ENCODE measurements around the gene CARHSP1.

CARHSP1 gene

GRCh38 chr16:8861563-8862308 is 7.1 kb downstream of the CARHSP1 start:
- no peak overlapping the region for H3K4me3 Mint-ChIP-seq
- H3K4me1 Mint-ChIP-seq = peaks cover 44 to 71% of the 10 kb centered on the region in 2 donors
- no peaks in the 10 kb centered on the region for H3K27me3 Mint-ChIP-seq
- no peaks in the 10 kb centered on the region for H3K9me3 Mint-ChIP-seq
- peak overlapping the region; percentile 69 for H3K27ac Mint-ChIP-seq
- ATAC-seq (replicated peaks) (no peak), DNase-seq (no peak)
- H3K36me3 Mint-ChIP-seq = peaks cover 29 to 47% of the 10 kb centered on the region in 2 donors

- no peaks in the 10 kb centered on the region for H3K27me3 Mint-ChIP-seq
- DNase-seq = no peak
- peak overlapping the region in 1 of 2 donors; percentile 18 for H3K4me3 Mint-ChIP-seq
- peaks cover 46 to 69% of the 10 kb centered on the region in 2 donors for H3K4me1 Mint-ChIP-seq
- peak in 1 of 2 donors; percentile 41 for ATAC-seq (replicated peaks)
- peaks cover 41 to 56% of the 10 kb centered on the region in 2 donors for H3K36me3 Mint-ChIP-seq
- no peaks in the 10 kb centered on the region for H3K9me3 Mint-ChIP-seq
- peak overlapping the region; percentile 77 for H3K27ac Mint-ChIP-seq
These were observed 8.6 kb downstream of the CARHSP1 start for GRCh38 chr16:8859913-8860881.

GRCh38 chr16:8858994-8859912 is 9.6 kb downstream of the CARHSP1 start:
- DNase-seq (no peak), ATAC-seq (replicated peaks) (no peak)
- Mint-ChIP-seq H3K27me3 (no peaks in the 10 kb centered on the region), H3K27ac (peak overlapping the region; percentile 69), H3K9me3 (no peaks in the 10 kb centered on the region), H3K4me1 (peaks cover 42 to 65% of the 10 kb centered on the region in 2 donors), H3K4me3 (peak overlapping the region; percentile 16 to 18), H3K36me3 (peaks cover 47 to 59% of the 10 kb centered on the region in 2 donors)

GRCh38 chr16:8855972-8856371 is 12.8 kb downstream of the CARHSP1 start:
- H3K4me3 Mint-ChIP-seq = no peak overlapping the region
- H3K27ac Mint-ChIP-seq = peak overlapping the region; percentile 81
- H3K9me3 Mint-ChIP-seq = no peaks in the 10 kb centered on the region
- H3K27me3 Mint-ChIP-seq = no peaks in the 10 kb centered on the region
- H3K4me1 Mint-ChIP-seq = peaks cover 30 to 35% of the 10 kb centered on the region in 2 donors
- peaks cover 42 to 63% of the 10 kb centered on the region in 2 donors for H3K36me3 Mint-ChIP-seq
- DNase-seq (no peak), ATAC-seq (replicated peaks) (no peak)

GRCh38 chr16:8855051-8855786 is 13.6 kb downstream of the CARHSP1 start:
- Mint-ChIP-seq H3K27ac (peak overlapping the region; percentile 81), H3K9me3 (no peaks in the 10 kb centered on the region), H3K27me3 (no peaks in the 10 kb centered on the region), H3K36me3 (peaks cover 45 to 70% of the 10 kb centered on the region in 2 donors), H3K4me1 (peaks cover 31 to 39% of the 10 kb centered on the region in 2 donors), H3K4me3 (no peak overlapping the region)
- ATAC-seq (replicated peaks) (peak in 1 of 2 donors; percentile 17), DNase-seq (no peak)

GRCh38 chr16:8854298-8854948 is 14.4 kb downstream of the CARHSP1 start:
- Mint-ChIP-seq H3K27me3 (no peaks in the 10 kb centered on the region), H3K36me3 (peaks cover 45 to 72% of the 10 kb centered on the region in 2 donors), H3K4me3 (no peak overlapping the region), H3K9me3 (no peaks in the 10 kb centered on the region), H3K27ac (peak overlapping the region; percentile 81), H3K4me1 (peaks cover 37 to 40% of the 10 kb centered on the region in 2 donors)
- no peak for DNase-seq
- ATAC-seq (replicated peaks) = no peak

- no peak overlapping the region for H3K27ac Mint-ChIP-seq
- no peak for ATAC-seq (replicated peaks)
- no peaks in the 10 kb centered on the region for H3K27me3 Mint-ChIP-seq
- H3K9me3 Mint-ChIP-seq = no peaks in the 10 kb centered on the region
- H3K4me1 Mint-ChIP-seq = peaks cover 39 to 46% of the 10 kb centered on the region in 2 donors
- peaks cover 45 to 68% of the 10 kb centered on the region in 2 donors for H3K36me3 Mint-ChIP-seq
- H3K4me3 Mint-ChIP-seq = no peak overlapping the region
- no peak for DNase-seq
These were observed 15.2 kb downstream of the CARHSP1 start for GRCh38 chr16:8853611-8854010.

- Mint-ChIP-seq H3K27me3 (no peaks in the 10 kb centered on the region), H3K27ac (peak overlapping the region; percentile 75), H3K4me1 (peaks cover 39 to 45% of the 10 kb centered on the region in 2 donors), H3K9me3 (no peaks in the 10 kb centered on the region), H3K4me3 (peak overlapping the region in 1 of 2 donors; percentile 10), H3K36me3 (peaks cover 43 to 65% of the 10 kb centered on the region in 2 donors)
- DNase-seq (no peak), ATAC-seq (replicated peaks) (no peak)
These were observed 15.7 kb downstream of the CARHSP1 start for GRCh38 chr16:8853150-8853549.

GRCh38 chr16:8852534-8852933 is 16.3 kb downstream of the CARHSP1 start:
- Mint-ChIP-seq H3K27ac (peak overlapping the region; percentile 75), H3K9me3 (no peaks in the 10 kb centered on the region), H3K4me1 (peaks cover 35 to 39% of the 10 kb centered on the region in 2 donors), H3K36me3 (peaks cover 39 to 60% of the 10 kb centered on the region in 2 donors), H3K27me3 (no peaks in the 10 kb centered on the region), H3K4me3 (peak overlapping the region in 1 of 2 donors; percentile 10)
- DNase-seq = no peak
- ATAC-seq (replicated peaks) = no peak

- Mint-ChIP-seq H3K4me1 (peaks cover 34 to 38% of the 10 kb centered on the region in 2 donors), H3K27ac (peak overlapping the region; percentile 67), H3K36me3 (peaks cover 39 to 59% of the 10 kb centered on the region in 2 donors), H3K4me3 (no peak overlapping the region), H3K9me3 (no peaks in the 10 kb centered on the region), H3K27me3 (no peaks in the 10 kb centered on the region)
- ATAC-seq (replicated peaks) (no peak), DNase-seq (no peak)
These were observed 16.9 kb downstream of the CARHSP1 start for GRCh38 chr16:8851761-8852403.

GRCh38 chr16:8850279-8850885 is 18.4 kb downstream of the CARHSP1 start:
- H3K27ac Mint-ChIP-seq = peak overlapping the region; percentile 85
- peak; percentile 57 to 64 for ATAC-seq (replicated peaks)
- H3K36me3 Mint-ChIP-seq = peaks cover 27 to 50% of the 10 kb centered on the region in 2 donors
- peaks cover 25 to 26% of the 10 kb centered on the region in 2 donors for H3K4me1 Mint-ChIP-seq
- H3K4me3 Mint-ChIP-seq = no peak overlapping the region
- no peak for DNase-seq
- no peaks in the 10 kb centered on the region for H3K27me3 Mint-ChIP-seq
- no peaks in the 10 kb centered on the region for H3K9me3 Mint-ChIP-seq

- ATAC-seq (replicated peaks) (no peak), DNase-seq (no peak)
- no peaks in the 10 kb centered on the region for H3K27me3 Mint-ChIP-seq
- no peaks in the 10 kb centered on the region for H3K9me3 Mint-ChIP-seq
- peaks cover 25 to 29% of the 10 kb centered on the region in 2 donors for H3K4me1 Mint-ChIP-seq
- peak overlapping the region; percentile 85 for H3K27ac Mint-ChIP-seq
- peak overlapping the region in 1 of 2 donors; percentile 30 for H3K4me3 Mint-ChIP-seq
- H3K36me3 Mint-ChIP-seq = peaks cover 29 to 51% of the 10 kb centered on the region in 2 donors
These were observed 19.3 kb downstream of the CARHSP1 start for GRCh38 chr16:8849411-8850011.

Data from stimulated activated naive B cell treated with anti-CD40 and anti-IgM and Interleukin-4, amounts not matched to agents 10 μg/mL and 1 μg/mL and 100 μg/mL, for 72 hours (primary cell).